ENCODE data around the gene ZNF521. TPM values are rescaled to one million over a fixed set of nuclear protein-coding genes. Genes with fewer than 3 reads are reported as not detected.

ZNF521 gene
- total RNA-seq, 2 donors from 2014 or later, result 21.4 to 26.9 TPM

GRCh38 chr18:25349926-25350487 lies 2.0 kb downstream of the ZNF521 start:
- Histone ChIP-seq H3K27ac (ENCODE audit: low read depth, low read length) (peak overlapping the region; percentile 98), H3K9me3 (ENCODE audit: control insufficient read depth, low read length) (no peaks in the 10 kb centered on the region), H3K9ac (ENCODE audit: extremely low read depth, low read length, poor library complexity, severe bottlenecking) (peak overlapping the region; percentile 80), H3K36me3 (ENCODE audit: control insufficient read depth, insufficient read depth, low read length) (no peaks in the 10 kb centered on the region), H3K4me1 (ENCODE audit: control insufficient read depth, insufficient read depth, low read length) (no peaks in the 10 kb centered on the region), H3K27me3 (ENCODE audit: control insufficient read depth, insufficient read depth, low read length, poor library complexity, severe bottlenecking) (peaks cover 42% of the 10 kb centered on the region), H3K4me3 (ENCODE audit: low read length) (peak overlapping the region; percentile 90)
- 0% methylated on average over 2 to 62 of the region's 64 CpGs for WGBS, 2 experiments (ENCODE audit: insufficient coverage in 1 of 2, insufficient read length in 1 of 2)
- Mint-ChIP-seq H3K9me3 (no peaks in the 10 kb centered on the region), H3K36me3 (ENCODE audit: low read depth) (no peaks in the 10 kb centered on the region), H3K27me3 (ENCODE audit: insufficient read depth) (peaks cover 56% of the 10 kb centered on the region), H3K4me3 (peak overlapping the region; percentile 93), H3K27ac (peak overlapping the region; percentile 82), H3K4me1 (peaks cover 9% of the 10 kb centered on the region)
- no peak for DNase-seq
- no peak for TF ChIP-seq CTCF (conservative IDR thresholded peaks at IDR 0.05)

- peak overlapping the region; percentile 98 for H3K27ac ChIP-seq (ENCODE audit: low read depth, low read length)
- H3K9me3 ChIP-seq (ENCODE audit: control insufficient read depth, low read length), result no peaks in the 10 kb centered on the region
- no peaks in the 10 kb centered on the region for H3K4me1 ChIP-seq (ENCODE audit: control insufficient read depth, insufficient read depth, low read length)
- WGBS, 2 experiments (ENCODE audit: insufficient coverage in 1 of 2, insufficient read length in 1 of 2), result 0% methylated on average over 35 to 78 of the region's 78 CpGs
- Mint-ChIP-seq H3K27ac (peak overlapping the region; percentile 87), H3K36me3 (ENCODE audit: low read depth) (no peaks in the 10 kb centered on the region), H3K27me3 (ENCODE audit: insufficient read depth) (peaks cover 49% of the 10 kb centered on the region), H3K4me3 (peak overlapping the region; percentile 93), H3K4me1 (peaks cover 10% of the 10 kb centered on the region), H3K9me3 (no peaks in the 10 kb centered on the region)
- peak overlapping the region; percentile 56 for H3K9ac ChIP-seq (ENCODE audit: extremely low read depth, low read length, poor library complexity, severe bottlenecking)
- no peak for TF ChIP-seq CTCF (conservative IDR thresholded peaks at IDR 0.05)
- H3K4me3 ChIP-seq (ENCODE audit: low read length), result peak overlapping the region; percentile 93
- peaks cover 35% of the 10 kb centered on the region for H3K27me3 ChIP-seq (ENCODE audit: control insufficient read depth, insufficient read depth, low read length, poor library complexity, severe bottlenecking)
- H3K36me3 ChIP-seq (ENCODE audit: control insufficient read depth, insufficient read depth, low read length), result no peaks in the 10 kb centered on the region
- DNase-seq, result peak; percentile 78
Measured at GRCh38 chr18:25349131-25349925, 2.6 kb downstream of the ZNF521 start.

- Mint-ChIP-seq H3K27me3 (ENCODE audit: insufficient read depth) (peaks cover 41% of the 10 kb centered on the region), H3K9me3 (no peaks in the 10 kb centered on the region), H3K36me3 (ENCODE audit: low read depth) (no peaks in the 10 kb centered on the region), H3K27ac (no peak overlapping the region), H3K4me3 (peak overlapping the region; percentile 93), H3K4me1 (peaks cover 12% of the 10 kb centered on the region)
- H3K9ac ChIP-seq (ENCODE audit: extremely low read depth, low read length, poor library complexity, severe bottlenecking), result peak overlapping the region; percentile 56
- WGBS, 2 experiments (ENCODE audit: insufficient coverage in 1 of 2, insufficient read length in 1 of 2), result 36 to 44% methylated on average over 11 to 17 of the region's 17 CpGs
- no peaks in the 10 kb centered on the region for H3K36me3 ChIP-seq (ENCODE audit: control insufficient read depth, insufficient read depth, low read length)
- peaks cover 27% of the 10 kb centered on the region for H3K27me3 ChIP-seq (ENCODE audit: control insufficient read depth, insufficient read depth, low read length, poor library complexity, severe bottlenecking)
- H3K4me3 ChIP-seq (ENCODE audit: low read length), result peak overlapping the region; percentile 93
- peak overlapping the region; percentile 98 for H3K27ac ChIP-seq (ENCODE audit: low read depth, low read length)
- TF ChIP-seq CTCF (conservative IDR thresholded peaks at IDR 0.05), result no peak
- DNase-seq, result no peak
- no peaks in the 10 kb centered on the region for H3K9me3 ChIP-seq (ENCODE audit: control insufficient read depth, low read length)
- H3K4me1 ChIP-seq (ENCODE audit: control insufficient read depth, insufficient read depth, low read length), result no peaks in the 10 kb centered on the region
Measured at GRCh38 chr18:25348386-25349130, 3.4 kb downstream of the ZNF521 start.
